WTC11 (cell line): ENCODE results near the gene LIMD2. TPM values are rescaled to one million over a fixed set of nuclear protein-coding genes. Genes with fewer than 3 reads are reported as not detected.

Source experiments
- ATAC-seq: fragments of 200-7000 bp; cut with Tn5 transposase; 2 replicates; pipeline ENCODE4 v1.10.0; 2021; ENCODE audit warnings: mild to moderate bottlenecking, moderate library complexity
- Bru-seq: library from RNA; stranded (reverse); fragments of 400-500 nt; gene quantifications from one replicate; lab custom pipeline; 2021; lab: Mats Ljungman, UMichigan
- CTCF ChIA-PET: fragments of 300-600 bp; sonication (Branson Sonifier 250); formaldehyde crosslinking; loops from one replicate; lab custom pipeline; 2021; ENCODE audit warnings: antibody characterized with exemption; lab: Charles Lee
- POLR2A ChIA-PET: fragments of 350-600 bp; sonication (Branson Sonifier 250); formaldehyde crosslinking; loops from one replicate; lab custom pipeline; 2021; ENCODE audit warnings: antibody characterized with exemption; lab: Charles Lee
- DNase-seq: peaks from one replicate; pipeline ENCODE4 v3.0.0; 2021; ENCODE audit warnings: low spot score
- H3K27ac Mint-ChIP-seq: 2 replicates; pipeline ENCODE4 v1.8.0; 2021; ENCODE audit warnings: mixed read lengths
- H3K27me3 Mint-ChIP-seq: 2 replicates; pipeline ENCODE4 v1.8.0; 2021; ENCODE audit warnings: low read depth, mild to moderate bottlenecking, moderate library complexity, mixed read lengths
- H3K36me3 Mint-ChIP-seq: 2 replicates; pipeline ENCODE4 v1.8.0; 2021; ENCODE audit warnings: mixed read lengths
- H3K4me1 Mint-ChIP-seq: 2 replicates; pipeline ENCODE4 v1.8.0; 2022; ENCODE audit warnings: mixed read lengths
- H3K4me3 Mint-ChIP-seq: 2 replicates; pipeline ENCODE4 v1.8.0; 2021; ENCODE audit warnings: mild to moderate bottlenecking, moderate library complexity, mixed read lengths
- H3K9me3 Mint-ChIP-seq: 2 replicates; pipeline ENCODE4 v1.8.0; 2021; ENCODE audit warnings: mixed read lengths
- AFF4 ChIP-seq: sonication (generic); formaldehyde crosslinking; IDR thresholded peaks from 2 replicates; pipeline ENCODE4 v1.8.1; 2023; ENCODE audit warnings: mild to moderate bottlenecking, missing genetic modification reagents, borderline replicate concordance
- ATF1 ChIP-seq: sonication (generic); formaldehyde crosslinking; IDR thresholded peaks from 2 replicates; pipeline ENCODE4 v1.8.1; 2023; ENCODE audit warnings: mild to moderate bottlenecking, moderate library complexity, missing genetic modification reagents
- ATF6 ChIP-seq: sonication (generic); formaldehyde crosslinking; IDR thresholded peaks from 2 replicates; pipeline ENCODE4 v1.8.1; 2023; ENCODE audit warnings: mild to moderate bottlenecking, missing genetic modification reagents
- ESRRA ChIP-seq: sonication (generic); formaldehyde crosslinking; IDR thresholded peaks from 2 replicates; pipeline ENCODE4 v1.8.1; 2022; ENCODE audit warnings: mild to moderate bottlenecking, missing genetic modification reagents, borderline replicate concordance
- ETV6 ChIP-seq: sonication (generic); formaldehyde crosslinking; IDR thresholded peaks from 2 replicates; pipeline ENCODE4 v1.8.1; 2022; ENCODE audit warnings: mild to moderate bottlenecking, missing genetic modification reagents
- FOXK1 ChIP-seq: sonication (generic); formaldehyde crosslinking; IDR thresholded peaks from 2 replicates; pipeline ENCODE4 v1.8.0; 2022; ENCODE audit warnings: mild to moderate bottlenecking, moderate library complexity, missing genetic modification reagents
- FOXP1 ChIP-seq: sonication (generic); formaldehyde crosslinking; IDR thresholded peaks from 2 replicates; pipeline ENCODE4 v1.8.0; 2022; ENCODE audit warnings: missing genetic modification reagents, mild to moderate bottlenecking, moderate library complexity, borderline replicate concordance
- NFYB ChIP-seq: sonication (generic); formaldehyde crosslinking; conservative IDR thresholded peaks from 2 replicates; pipeline ENCODE4 v1.8.0; 2022; ENCODE audit warnings: low read depth, missing genetic modification reagents
- PRRX2 ChIP-seq: fragments of 250-450 bp; sonication (Bioruptor Pico); IDR thresholded peaks from 2 replicates; pipeline ENCODE4 v1.8.0; 2021; ENCODE audit warnings: mild to moderate bottlenecking
- RORB ChIP-seq: fragments of 250-450 bp; sonication (Bioruptor Pico); IDR thresholded peaks from 2 replicates; pipeline ENCODE4 v1.9.0; 2021; ENCODE audit warnings: mild to moderate bottlenecking
- SP1 ChIP-seq: sonication (generic); formaldehyde crosslinking; conservative IDR thresholded peaks from 2 replicates; pipeline ENCODE4 v1.8.1; 2022; ENCODE audit warnings: missing genetic modification reagents
- ZNF138 ChIP-seq: sonication (generic); formaldehyde crosslinking; conservative IDR thresholded peaks from 2 replicates; pipeline ENCODE4 v1.8.1; 2022; ENCODE audit warnings: mild to moderate bottlenecking, moderate library complexity, missing genetic modification reagents
- ZNF232 ChIP-seq: sonication (generic); formaldehyde crosslinking; IDR thresholded peaks from 2 replicates; pipeline ENCODE4 v1.8.0; 2022; ENCODE audit warnings: mild to moderate bottlenecking, missing genetic modification reagents
- ZNF281 ChIP-seq: sonication (generic); formaldehyde crosslinking; IDR thresholded peaks from 2 replicates; pipeline ENCODE4 v1.8.0; 2023; ENCODE audit warnings: mild to moderate bottlenecking, missing genetic modification reagents
- ZNF396 ChIP-seq: fragments of 250-450 bp; sonication (Bioruptor Pico); IDR thresholded peaks from 2 replicates; pipeline ENCODE4 v1.8.0; 2021; ENCODE audit warnings: mild to moderate bottlenecking, moderate library complexity, borderline replicate concordance
- long read RNA-seq, 3 experiments: library from RNA in 1 of 3; library from capped mRNA in 1 of 3; library from polyadenylated mRNA in 1 of 3; unstranded in 2 of 3; stranded (forward) in 1 of 3; transcript quantifications; one replicate each; pipeline ENCODE4 v2.0.0, GENCODE V29; 2021
- total RNA-seq: library from RNA; stranded (reverse); gene quantifications from 3 replicates; pipeline ENCODE4 v1.2.3, GENCODE V29; 2021
- TF ChIP-seq, protein P1 (sequence below): sonication (generic); formaldehyde crosslinking; IDR thresholded peaks from 2 replicates; pipeline ENCODE4 v1.8.1; 2022; ENCODE audit warnings: low read depth, mild to moderate bottlenecking, moderate library complexity, missing genetic modification reagents, borderline replicate concordance
- TF ChIP-seq, protein P2 (sequence below): sonication (generic); formaldehyde crosslinking; IDR thresholded peaks from 2 replicates; pipeline ENCODE4 v1.8.1; 2023; ENCODE audit warnings: mild to moderate bottlenecking, missing genetic modification reagents, moderate library complexity

The LIMD2 gene
- 83.4 to 91.8 TPM (median 88.4 TPM) in 3 replicates for total RNA-seq
- Bru-seq, nascent RNA = percentile 67 among the genes with signal in this experiment
- long read RNA-seq, experiment 1, transcript LIMD2-208 (4 exons, 709 nt) = minor isoform, 8 of 348 reads
- long read RNA-seq, experiment 1, transcript LIMD2-204 (2 exons, 760 nt) = minor isoform, 6 of 348 reads
- long read RNA-seq, experiment 1, transcript LIMD2-203 (3 exons, 2,019 nt) = minor isoform, 12 of 348 reads
- long read RNA-seq, experiment 1, transcript LIMD2-201 (5 exons, 3,193 nt) = major isoform, 230 of 348 reads
- long read RNA-seq, experiment 1, partial matches to known transcripts = 47 of 348 reads
- long read RNA-seq, experiment 1, other reads (novel, unspliced or antisense) = 32 of 348 reads
- long read RNA-seq, experiment 2, transcript LIMD2-201 (5 exons, 3,193 nt) = major isoform, 56 of 132 reads
- long read RNA-seq, experiment 2, partial matches to known transcripts = 19 of 132 reads
- long read RNA-seq, experiment 2, other reads (novel, unspliced or antisense) = 47 of 132 reads
- long read RNA-seq, experiment 3, transcript LIMD2-201 (5 exons, 3,193 nt) = major isoform, 74 of 117 reads
- long read RNA-seq, experiment 3, partial matches to known transcripts = 19 of 117 reads
- long read RNA-seq, experiment 3, other reads (novel, unspliced or antisense) = 12 of 117 reads

DNA sequence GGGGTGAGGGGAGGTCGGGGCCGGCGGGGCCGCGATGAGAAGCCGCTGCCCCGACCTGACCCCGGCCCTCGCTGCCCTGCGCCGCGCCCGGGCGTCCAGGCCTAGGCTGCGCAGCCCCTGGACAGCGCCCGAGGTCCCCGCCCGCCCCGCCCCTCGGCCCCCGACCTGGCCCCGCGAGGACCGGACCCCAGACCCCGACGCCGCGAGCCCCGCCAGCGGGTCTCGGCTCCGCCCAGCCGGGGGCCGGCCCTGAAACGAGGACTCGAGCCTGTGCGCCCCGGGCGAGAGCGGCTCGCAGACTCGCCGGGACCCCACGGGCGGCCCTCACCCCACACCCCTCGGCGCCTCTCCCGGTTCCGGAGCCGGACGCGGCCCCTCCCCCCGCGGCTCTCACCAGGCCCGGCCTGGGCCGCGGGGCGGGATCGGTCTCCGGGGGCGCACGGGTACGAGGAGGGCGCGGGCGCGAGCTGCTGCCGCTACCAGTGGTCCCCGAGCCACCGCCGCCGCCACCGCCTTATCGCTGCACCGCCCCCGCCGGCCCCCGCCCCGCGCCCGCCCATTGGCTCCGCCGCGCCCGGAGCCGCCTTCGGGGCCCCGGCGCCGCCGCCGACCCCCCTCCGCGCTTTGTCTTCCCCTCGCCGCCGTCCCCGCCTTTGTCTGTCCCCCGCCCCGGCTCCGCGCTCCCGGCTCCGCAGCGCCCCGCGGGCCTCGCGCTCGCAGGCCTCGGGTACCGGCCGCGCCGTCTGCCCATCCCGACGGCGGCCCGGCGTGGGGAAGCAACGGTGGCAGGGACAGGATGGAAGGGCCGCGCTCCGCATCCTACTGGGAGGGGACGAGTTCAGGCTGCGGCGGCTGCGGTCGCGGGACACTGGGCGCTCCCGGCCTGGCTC lies at the start of gene LIMD2:
LIMD2 (minus strand) TSS at position 488 of the 890 bp plus-strand sequence. CDS start 827 bp downstream, outside the sequence.
- ATAC-seq (peak; percentile 9), DNase-seq (peak; percentile 76)
- POLR2A ChIA-PET = interaction anchor here (1.2 to 2.2 kb wide), 3 partner anchors 21 to 78 kb away, joined by 3 to 8 read pairs (median 7); partner anchors contain the start of genes CCDC47, DDX42 and MAP3K3
- CTCF ChIA-PET = interaction anchor here (1.6 to 1.9 kb wide), 2 partner anchors 10 to 274 kb away, joined by 6 to 8 read pairs; no protein-coding TSS in a partner anchor
- H3K27ac Mint-ChIP-seq = no peak within 1 kb of the TSS
- H3K36me3 Mint-ChIP-seq = peaks cover 17% of the 10 kb centered on the region
- TF ChIP-seq ZNF396 (no peak), RORB (CRISPR knock-in tag) (no peak), ZNF281 (CRISPR knock-in tag) (no peak), NFYB (CRISPR knock-in tag) (peak; percentile 34; the same call in 1 of the 2 replicates), ZNF138 (0 out of 2 replicates have a peak, but pooled peaks have one; percentile 2), ATF1 (CRISPR knock-in tag) (no peak), SP1 (CRISPR knock-in tag) (no peak; the same call in 1 of the 2 replicates), PRRX2 (CRISPR knock-in tag) (0 out of 2 replicates have a peak, but pooled peaks have one; percentile 15), ZNF232 (CRISPR knock-in tag) (no peak), ATF6 (CRISPR knock-in tag) (no peak)
- H3K27me3 Mint-ChIP-seq = peaks cover 6% of the 10 kb centered on the region; the same call in 1 of the 2 replicates
- H3K9me3 Mint-ChIP-seq = no peaks in the 10 kb centered on the region
- H3K4me3 Mint-ChIP-seq = peak within 1 kb of the TSS; percentile 70
- peaks cover 49% of the 10 kb centered on the region for H3K4me1 Mint-ChIP-seq

DNA sequence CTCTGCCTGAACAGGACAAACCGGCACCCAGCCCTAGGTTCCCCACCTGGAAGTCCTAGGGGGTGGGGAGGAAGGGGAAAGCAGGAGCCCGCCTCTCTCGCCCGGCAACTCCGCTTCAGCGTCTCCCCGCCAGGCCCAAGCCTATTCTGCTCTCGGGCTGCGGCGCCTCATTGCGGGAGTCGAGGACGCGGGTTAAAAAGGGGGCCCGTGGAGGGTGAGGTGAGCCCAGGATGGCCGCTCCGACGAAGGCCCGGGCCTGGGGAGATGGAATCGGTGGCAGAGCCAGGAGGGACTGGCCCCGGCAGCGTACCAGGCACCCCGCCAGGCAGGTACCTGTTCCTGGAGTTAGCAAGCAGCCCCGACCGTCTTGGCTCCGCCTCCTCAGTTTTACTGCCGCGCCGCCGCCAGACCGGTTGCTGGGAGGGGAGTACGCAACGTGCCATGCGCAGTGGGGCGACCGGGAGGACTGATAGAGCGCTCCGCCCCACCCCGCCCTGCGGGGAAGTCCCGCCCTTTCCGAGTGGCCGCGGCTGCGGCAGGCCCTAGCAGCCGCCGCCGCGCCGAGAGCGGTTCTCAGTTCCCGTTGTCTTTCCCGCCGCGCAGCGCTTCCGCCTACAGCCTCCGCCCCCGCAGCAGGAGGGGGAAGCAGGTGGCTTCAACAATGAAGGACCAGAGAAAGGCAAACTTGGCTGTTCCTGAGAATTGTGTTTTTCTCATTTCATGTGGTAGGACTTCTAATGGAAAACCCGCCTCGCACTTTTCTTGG lies 41.7 kb upstream of the LIMD2 start, which contains the start of gene STRADA:
STRADA (minus strand) TSS at position 392 of the 766 bp plus-strand sequence. CDS start 13,430 bp downstream, outside the sequence.
- H3K36me3 Mint-ChIP-seq = peaks cover 9% of the 10 kb centered on the region
- H3K9me3 Mint-ChIP-seq = no peaks in the 10 kb centered on the region
- peak; percentile 99 for DNase-seq
- peak within 1 kb of the TSS; percentile 97 for H3K4me3 Mint-ChIP-seq
- H3K27ac Mint-ChIP-seq = peak within 1 kb of the TSS; percentile 99
- ChIA-PET CTCF (interaction anchor here (0.6 to 1.2 kb wide), 7 partner anchors 28 to 129 kb away, joined by 3 to 7 read pairs (median 4); partner anchors contain the start of genes CCDC47 and MAP3K3), POLR2A (interaction anchor here (1.0 to 2.9 kb wide), 2 partner anchors 30 to 32 kb away, joined by 3 to 12 read pairs; partner anchors contain the start of genes CCDC47 and DDX42)
- H3K27me3 Mint-ChIP-seq = no peaks in the 10 kb centered on the region
- H3K4me1 Mint-ChIP-seq = peaks cover 8% of the 10 kb centered on the region
- peak; percentile 97 for ATAC-seq
- TF ChIP-seq FOXP1 (CRISPR knock-in tag) (peak; percentile 77), ESRRA (CRISPR knock-in tag) (0 out of 2 replicates have a peak, but pooled peaks have one; percentile 9), AFF4 (CRISPR knock-in tag) (peak; percentile 84; the same call in 1 of the 2 replicates), ETV6 (peak; percentile 93), FOXK1 (CRISPR knock-in tag) (peak; percentile 77; the same call in 1 of the 2 replicates)
- TF ChIP-seq, protein P1, sequence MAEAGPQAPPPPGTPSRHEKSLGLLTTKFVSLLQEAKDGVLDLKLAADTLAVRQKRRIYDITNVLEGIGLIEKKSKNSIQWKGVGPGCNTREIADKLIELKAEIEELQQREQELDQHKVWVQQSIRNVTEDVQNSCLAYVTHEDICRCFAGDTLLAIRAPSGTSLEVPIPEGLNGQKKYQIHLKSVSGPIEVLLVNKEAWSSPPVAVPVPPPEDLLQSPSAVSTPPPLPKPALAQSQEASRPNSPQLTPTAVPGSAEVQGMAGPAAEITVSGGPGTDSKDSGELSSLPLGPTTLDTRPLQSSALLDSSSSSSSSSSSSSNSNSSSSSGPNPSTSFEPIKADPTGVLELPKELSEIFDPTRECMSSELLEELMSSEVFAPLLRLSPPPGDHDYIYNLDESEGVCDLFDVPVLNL = peak; percentile 63; the same call in 1 of the 2 replicates
- TF ChIP-seq, protein P2, sequence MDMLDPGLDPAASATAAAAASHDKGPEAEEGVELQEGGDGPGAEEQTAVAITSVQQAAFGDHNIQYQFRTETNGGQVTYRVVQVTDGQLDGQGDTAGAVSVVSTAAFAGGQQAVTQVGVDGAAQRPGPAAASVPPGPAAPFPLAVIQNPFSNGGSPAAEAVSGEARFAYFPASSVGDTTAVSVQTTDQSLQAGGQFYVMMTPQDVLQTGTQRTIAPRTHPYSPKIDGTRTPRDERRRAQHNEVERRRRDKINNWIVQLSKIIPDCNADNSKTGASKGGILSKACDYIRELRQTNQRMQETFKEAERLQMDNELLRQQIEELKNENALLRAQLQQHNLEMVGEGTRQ = no peak
